Prostate gland (tissue), 2 donors: ENCODE data around the gene GDI1. TPM values are rescaled to one million over a fixed set of nuclear protein-coding genes. Genes with fewer than 3 reads are reported as not detected.
A peak's percentile ranks its signal among the peaks of the same experiment; 100 is the strongest.

ENCODE experiments used
- DNase-seq: peaks from one replicate; pipeline ENCODE4 v3.0.0-alpha.2; 2019; ENCODE audit warnings: low spot score
- H3K27ac ChIP-seq, 2 donors: fragments of 200-600 bp; sonication (generic); 2 replicates each; pipeline ENCODE4 v1.5.1; 2017 to 2019
- H3K27me3 ChIP-seq: fragments of 200-600 bp; sonication (generic); replicated peaks from 2 replicates; pipeline ENCODE4 v1.5.1; 2019; ENCODE audit not compliant: insufficient read depth
- H3K36me3 ChIP-seq, 2 donors: fragments of 200-600 bp; sonication (generic); 1 replicate in 1 of 2; 2 replicates in 1 of 2; pipeline versions ENCODE4 v1.5.1 to v1.8.1; 2017 to 2019
- H3K4me1 ChIP-seq: fragments of 200-600 bp; sonication (generic); replicated peaks from 2 replicates; pipeline ENCODE4 v1.5.1; 2019
- H3K4me3 ChIP-seq, 2 donors: fragments of 200-600 bp; sonication (generic); 2 replicates each; pipeline ENCODE4 v1.5.1; 2017 to 2019
- H3K9me3 ChIP-seq: fragments of 200-600 bp; sonication (generic); 2 replicates; pipeline ENCODE4 v1.5.1; 2017
- POLR2A ChIP-seq: fragments of 450-650 bp; IDR thresholded peaks from one replicate; pipeline ENCODE4 v1.6.1; 2016; ENCODE audit warnings: antibody characterized with exemption, mild to moderate bottlenecking
- POLR2AphosphoS5 ChIP-seq: sonication (generic); formaldehyde crosslinking; IDR thresholded peaks from one replicate; pipeline ENCODE4 v1.6.1; 2017; ENCODE audit warnings: antibody characterized with exemption
- WGBS: methylation state at CpG from one replicate; pipeline ENCODE4 v1.1.5; 2018; 5-methylcytosine and 5-hydroxymethylcytosine counted together
- intact Hi-C: fragments of 100-400 bp; cut with DNase I; formaldehyde crosslinking; loops from one replicate; pipeline ENCODE4 v1.14.2; 2022
- total RNA-seq, 2 donors: library from RNA; depleted of rRNA; stranded (reverse); fragments of >200 nt; gene quantifications; one replicate each; pipeline ENCODE4 v1.1.0, GENCODE V29; 2016
- TF ChIP-seq, protein P1 (sequence below), 4 experiments: fragments of 200-600 bp in 2 of 4; fragments of 450-650 bp in 2 of 4; sonication (generic) in 2 of 4; IDR thresholded peaks; 1 replicate in 3 of 4; 2 replicates in 1 of 4; pipeline ENCODE4 v1.5.1; 2016 to 2019; ENCODE audit warnings: antibody characterized with exemption in 4 of 4, mild to moderate bottlenecking in 2 of 4, moderate library complexity in 2 of 4

The GDI1 gene
- total RNA-seq, 2 donors from 2014 or later, result 52.9 to 148 TPM

DNA sequence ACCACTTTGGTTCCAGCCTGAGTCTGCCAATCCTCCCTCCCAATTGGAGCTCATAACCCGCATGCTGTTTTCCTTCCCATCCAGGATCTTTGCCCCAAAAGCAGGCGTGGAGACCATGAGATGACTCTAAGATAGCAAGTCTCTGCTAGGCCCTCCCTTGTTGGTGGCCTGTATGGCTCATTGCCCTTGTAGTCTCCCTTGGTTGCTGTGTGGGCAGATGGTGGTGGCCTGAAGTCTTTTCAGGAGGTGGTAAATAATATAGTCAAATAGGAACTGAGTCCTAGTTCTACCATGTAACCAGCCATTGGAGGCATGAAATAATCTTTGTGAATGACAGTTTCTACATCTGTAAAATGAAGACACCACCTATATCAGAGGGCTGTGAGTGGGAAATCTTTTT, 7.2 kb upstream of the GDI1 start:
- no peaks in the 10 kb centered on the region for H3K27me3 ChIP-seq
- H3K27ac ChIP-seq, result no peak overlapping the region
- H3K4me3 ChIP-seq, result peak overlapping the region in 1 of 2 donors; percentile 60
- intact Hi-C loops, result no loop called here
- no peaks in the 10 kb centered on the region for H3K36me3 ChIP-seq
- no peak for TF ChIP-seq POLR2A
- no peak for TF ChIP-seq POLR2AphosphoS5
- TF ChIP-seq, protein P1, sequence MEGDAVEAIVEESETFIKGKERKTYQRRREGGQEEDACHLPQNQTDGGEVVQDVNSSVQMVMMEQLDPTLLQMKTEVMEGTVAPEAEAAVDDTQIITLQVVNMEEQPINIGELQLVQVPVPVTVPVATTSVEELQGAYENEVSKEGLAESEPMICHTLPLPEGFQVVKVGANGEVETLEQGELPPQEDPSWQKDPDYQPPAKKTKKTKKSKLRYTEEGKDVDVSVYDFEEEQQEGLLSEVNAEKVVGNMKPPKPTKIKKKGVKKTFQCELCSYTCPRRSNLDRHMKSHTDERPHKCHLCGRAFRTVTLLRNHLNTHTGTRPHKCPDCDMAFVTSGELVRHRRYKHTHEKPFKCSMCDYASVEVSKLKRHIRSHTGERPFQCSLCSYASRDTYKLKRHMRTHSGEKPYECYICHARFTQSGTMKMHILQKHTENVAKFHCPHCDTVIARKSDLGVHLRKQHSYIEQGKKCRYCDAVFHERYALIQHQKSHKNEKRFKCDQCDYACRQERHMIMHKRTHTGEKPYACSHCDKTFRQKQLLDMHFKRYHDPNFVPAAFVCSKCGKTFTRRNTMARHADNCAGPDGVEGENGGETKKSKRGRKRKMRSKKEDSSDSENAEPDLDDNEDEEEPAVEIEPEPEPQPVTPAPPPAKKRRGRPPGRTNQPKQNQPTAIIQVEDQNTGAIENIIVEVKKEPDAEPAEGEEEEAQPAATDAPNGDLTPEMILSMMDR (IDR thresholded peaks at IDR 0.05), result no peak
- no peak for DNase-seq
- no peaks in the 10 kb centered on the region for H3K9me3 ChIP-seq
- 86% methylated on average over 2 of the region's 2 CpGs for WGBS
- H3K4me1 ChIP-seq, result no peaks in the 10 kb centered on the region

DNA sequence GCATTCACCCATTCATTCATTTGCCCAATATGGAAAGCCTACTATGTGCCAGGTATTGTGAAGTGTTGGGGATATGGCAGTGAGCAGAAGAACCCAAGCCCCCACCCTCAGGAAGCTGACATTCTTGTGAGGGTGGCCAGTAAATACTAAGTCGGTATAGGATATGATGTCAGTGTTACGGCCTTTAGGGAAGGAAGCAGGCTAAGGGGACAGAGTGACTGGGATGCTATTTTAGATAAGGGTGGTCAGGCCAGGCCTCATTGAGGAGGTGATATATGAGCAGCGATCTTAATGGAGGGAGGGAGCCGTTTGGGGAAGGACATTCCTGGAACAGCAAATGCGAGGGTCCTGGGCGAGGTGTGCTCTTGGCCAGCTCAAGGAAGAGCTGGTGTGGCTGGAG, 6.5 kb upstream of the GDI1 start:
- 42% methylated on average over 6 of the region's 6 CpGs for WGBS
- intact Hi-C loops, result no loop called here
- H3K4me3 ChIP-seq, result no peak overlapping the region
- no peaks in the 10 kb centered on the region for H3K27me3 ChIP-seq
- no peak for DNase-seq
- no peaks in the 10 kb centered on the region for H3K36me3 ChIP-seq
- peak overlapping the region; percentile 31 to 39 for H3K27ac ChIP-seq
- no peaks in the 10 kb centered on the region for H3K4me1 ChIP-seq
- H3K9me3 ChIP-seq, result no peaks in the 10 kb centered on the region
- TF ChIP-seq POLR2AphosphoS5, result no peak
- TF ChIP-seq POLR2A, result no peak

GRCh38 chrX:154430916-154431315, 6.0 kb upstream of the GDI1 start:
- WGBS, result 54% methylated on average over 7 of the region's 7 CpGs
- DNase-seq, result peak; percentile 24
- Histone ChIP-seq H3K27me3 (no peaks in the 10 kb centered on the region), H3K9me3 (no peaks in the 10 kb centered on the region), H3K27ac (peak overlapping the region; percentile 31 to 39), H3K4me1 (no peaks in the 10 kb centered on the region), H3K4me3 (no peak overlapping the region), H3K36me3 (no peaks in the 10 kb centered on the region)
- intact Hi-C loops, result no loop called here
- TF ChIP-seq POLR2AphosphoS5 (no peak), POLR2A (no peak)
- TF ChIP-seq, protein P1 (IDR thresholded peaks at IDR 0.05), result no peak

GRCh38 chrX:154431341-154431740, 5.6 kb upstream of the GDI1 start:
- H3K4me3 ChIP-seq, result no peak overlapping the region
- H3K36me3 ChIP-seq, result no peaks in the 10 kb centered on the region
- TF ChIP-seq, protein P1 (IDR thresholded peaks at IDR 0.05), result no peak
- TF ChIP-seq POLR2A, result no peak
- no peak for TF ChIP-seq POLR2AphosphoS5
- peak overlapping the region; percentile 31 to 39 for H3K27ac ChIP-seq
- no peak for DNase-seq
- H3K9me3 ChIP-seq, result no peaks in the 10 kb centered on the region
- H3K4me1 ChIP-seq, result no peaks in the 10 kb centered on the region
- no peaks in the 10 kb centered on the region for H3K27me3 ChIP-seq
- WGBS, result 76% methylated on average over 3 of the region's 5 CpGs
- intact Hi-C loops, result no loop called here

DNA sequence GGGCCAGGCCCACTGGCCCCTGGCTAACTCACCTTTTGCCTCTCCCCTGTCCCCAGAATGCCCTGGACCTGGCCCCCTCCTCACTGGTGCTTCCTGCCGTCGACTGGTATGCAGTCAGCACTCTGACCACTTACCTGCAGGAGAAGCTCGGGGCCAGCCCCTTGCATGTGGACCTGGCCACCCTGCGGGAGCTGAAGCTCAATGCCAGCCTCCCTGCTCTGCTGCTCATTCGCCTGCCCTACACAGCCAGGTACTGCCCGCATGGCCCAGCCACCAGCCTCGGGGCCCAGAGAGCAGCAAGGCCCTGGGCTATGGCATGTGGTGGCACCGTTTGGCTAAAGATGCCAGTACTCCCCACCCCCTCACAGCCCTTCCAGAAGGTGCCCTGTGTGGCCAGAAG, 4.7 kb upstream of the GDI1 start:
- intact Hi-C loops, result no loop called here
- WGBS, result 92% methylated on average over 4 of the region's 8 CpGs
- Histone ChIP-seq H3K4me3 (no peak overlapping the region), H3K4me1 (no peaks in the 10 kb centered on the region), H3K27ac (no peak overlapping the region), H3K27me3 (no peaks in the 10 kb centered on the region), H3K36me3 (no peaks in the 10 kb centered on the region), H3K9me3 (no peaks in the 10 kb centered on the region)
- TF ChIP-seq POLR2A (no peak), POLR2AphosphoS5 (no peak)
- TF ChIP-seq, protein P1 (IDR thresholded peaks at IDR 0.05), result no peak
- DNase-seq, result no peak
